GM19328 (cell line): Measurements from ENCODE around the gene OR6S1.
"Not testable (repeated sequence)": the region's sequence is repeated elsewhere in the genome, so short reads cannot be mapped to it uniquely, and the experiment has no call there.

ENCODE experiments used
- ATAC-seq: cut with Tn5 transposase; IDR thresholded peaks from one replicate; pipeline ENCODE4 v1.9.1; 2021; ENCODE audit warnings: mild to moderate bottlenecking, moderate library complexity; ENCODE audit not compliant: unreplicated experiment

The OR6S1 gene

GRCh38 chr14:20631880-20632389 lies 9.6 kb downstream of the OR6S1 start:
- ATAC-seq, result no peak

DNA sequence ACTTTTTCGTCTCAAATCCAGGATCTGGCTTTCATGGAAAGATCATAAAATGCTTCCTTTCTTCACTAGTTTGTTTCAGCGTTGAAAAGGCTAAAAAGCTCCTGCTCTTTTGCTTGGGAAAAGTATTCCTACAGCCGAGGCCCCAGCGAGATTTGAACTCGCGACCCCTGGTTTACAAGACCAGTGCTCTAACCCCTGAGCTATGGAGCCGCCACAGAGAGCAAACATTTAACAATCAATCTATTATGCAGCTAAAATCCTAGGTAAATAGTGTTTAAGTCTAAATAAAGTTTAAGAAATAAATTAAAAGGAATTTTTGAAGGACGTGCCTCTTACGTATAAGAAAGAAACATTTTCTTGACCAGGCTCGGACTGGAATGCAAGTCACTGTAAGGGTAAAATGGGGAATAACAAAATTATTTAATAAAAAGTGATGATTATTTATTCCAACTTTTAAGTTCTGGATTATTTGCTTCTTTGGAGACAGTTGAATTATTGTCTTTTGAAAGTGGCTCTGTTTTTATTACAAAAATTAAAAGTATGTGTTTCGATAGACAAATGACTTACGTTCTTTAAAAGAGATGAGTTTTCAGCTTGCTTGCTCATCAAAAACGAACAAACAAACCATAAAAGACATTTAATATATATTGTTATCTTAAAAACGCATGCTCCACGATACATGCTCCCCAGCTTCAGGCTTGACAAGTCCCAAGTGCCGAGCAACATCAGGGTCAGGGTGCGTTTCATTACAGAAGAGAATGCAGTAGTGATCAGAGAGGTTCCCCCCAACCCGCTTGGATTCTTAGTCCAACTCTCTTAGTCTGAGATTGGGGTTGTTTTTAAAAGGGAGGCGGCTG lies 10.2 kb downstream of the OR6S1 start:
- no peak for ATAC-seq

GRCh38 chr14:20630340-20631022 lies 11.0 kb downstream of the OR6S1 start:
- no peak for ATAC-seq

GRCh38 chr14:20628063-20628854 lies 13.2 kb downstream of the OR6S1 start:
- no peak for ATAC-seq

GRCh38 chr14:20627346-20628027 lies 14.0 kb downstream of the OR6S1 start:
- ATAC-seq, result no peak

DNA sequence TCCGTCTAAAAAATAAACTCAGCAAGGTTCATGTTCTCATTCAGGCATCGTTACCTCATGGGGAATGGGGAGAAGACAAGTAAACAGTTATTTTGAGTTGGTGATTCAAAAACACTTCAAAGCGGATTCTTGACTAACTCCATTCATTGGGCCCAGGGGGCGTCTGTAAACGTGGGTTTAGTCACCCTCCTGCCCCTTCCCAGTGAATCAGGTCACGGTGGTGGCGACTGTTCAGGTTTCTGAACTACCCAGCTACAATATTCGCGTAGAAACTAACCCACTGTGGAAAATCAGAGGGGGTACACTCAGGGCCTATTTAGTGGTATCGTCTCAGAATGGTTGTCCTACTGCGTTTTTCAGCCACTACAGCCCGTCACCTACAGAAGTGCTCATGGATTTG lies 15.2 kb downstream of the OR6S1 start:
- no peak for ATAC-seq

DNA sequence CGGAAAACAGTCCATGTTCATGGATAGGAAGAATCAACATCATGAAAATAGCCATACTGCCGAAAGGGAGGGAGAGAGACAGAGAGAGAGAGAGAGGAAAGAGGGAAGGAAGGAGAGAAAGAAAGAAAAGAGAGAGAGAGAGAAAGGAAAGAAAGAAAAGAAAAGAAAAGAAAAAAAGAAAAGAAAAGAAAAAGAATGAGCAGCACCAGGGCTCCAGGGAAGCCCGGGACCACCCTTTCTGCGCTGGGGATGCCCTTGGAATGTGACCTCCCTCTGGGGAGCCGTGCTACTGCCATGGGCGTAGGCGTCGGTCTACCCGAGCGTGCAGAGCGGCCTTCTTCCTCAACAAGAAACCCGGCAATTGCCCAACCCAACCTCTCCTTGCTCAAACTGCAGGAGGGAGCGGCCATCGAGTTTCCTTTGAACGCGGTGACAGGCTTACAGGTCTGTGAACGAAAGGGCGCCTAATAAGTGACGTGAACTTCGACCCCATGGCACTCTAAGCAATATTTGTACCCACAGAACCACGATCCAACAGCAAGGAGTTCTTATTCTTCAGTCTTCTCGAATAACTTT lies 16.9 kb downstream of the OR6S1 start:
- ATAC-seq, result peak; percentile 61

- no peak for ATAC-seq
These were observed 17.7 kb downstream of the OR6S1 start for GRCh38 chr14:20623798-20624197.

DNA sequence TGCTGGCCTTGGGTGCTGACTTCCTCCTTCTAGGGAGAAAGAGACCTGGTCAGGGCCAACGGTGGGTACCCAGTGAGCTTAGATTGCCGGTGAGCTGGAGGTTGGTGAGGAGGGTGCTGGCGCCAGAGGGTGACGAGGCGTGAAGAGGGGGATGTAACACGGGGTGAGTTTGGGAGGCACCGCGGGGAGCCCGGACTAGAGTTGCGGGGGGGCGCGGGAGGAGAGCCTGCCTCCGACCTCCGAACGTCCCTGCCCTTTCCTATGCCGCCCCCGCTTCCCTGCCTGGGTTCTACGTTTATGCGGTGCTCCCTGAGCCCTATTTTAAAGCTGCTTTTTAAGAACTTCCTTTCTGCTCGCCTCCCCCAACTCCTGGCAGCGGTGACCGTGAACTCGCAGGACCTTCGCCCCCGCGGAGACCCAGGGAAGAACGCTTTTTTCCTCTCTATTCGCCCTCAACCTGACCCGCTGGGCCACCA lies 18.6 kb downstream of the OR6S1 start:
- no peak for ATAC-seq

GRCh38 chr14:20620798-20621478 lies 20.6 kb downstream of the OR6S1 start:
- no peak for ATAC-seq

- ATAC-seq, result not testable (repeated sequence)
These were observed 21.8 kb downstream of the OR6S1 start for GRCh38 chr14:20619688-20620087.

GRCh38 chr14:20618271-20618749 lies 23.2 kb downstream of the OR6S1 start:
- ATAC-seq, result no peak

DNA sequence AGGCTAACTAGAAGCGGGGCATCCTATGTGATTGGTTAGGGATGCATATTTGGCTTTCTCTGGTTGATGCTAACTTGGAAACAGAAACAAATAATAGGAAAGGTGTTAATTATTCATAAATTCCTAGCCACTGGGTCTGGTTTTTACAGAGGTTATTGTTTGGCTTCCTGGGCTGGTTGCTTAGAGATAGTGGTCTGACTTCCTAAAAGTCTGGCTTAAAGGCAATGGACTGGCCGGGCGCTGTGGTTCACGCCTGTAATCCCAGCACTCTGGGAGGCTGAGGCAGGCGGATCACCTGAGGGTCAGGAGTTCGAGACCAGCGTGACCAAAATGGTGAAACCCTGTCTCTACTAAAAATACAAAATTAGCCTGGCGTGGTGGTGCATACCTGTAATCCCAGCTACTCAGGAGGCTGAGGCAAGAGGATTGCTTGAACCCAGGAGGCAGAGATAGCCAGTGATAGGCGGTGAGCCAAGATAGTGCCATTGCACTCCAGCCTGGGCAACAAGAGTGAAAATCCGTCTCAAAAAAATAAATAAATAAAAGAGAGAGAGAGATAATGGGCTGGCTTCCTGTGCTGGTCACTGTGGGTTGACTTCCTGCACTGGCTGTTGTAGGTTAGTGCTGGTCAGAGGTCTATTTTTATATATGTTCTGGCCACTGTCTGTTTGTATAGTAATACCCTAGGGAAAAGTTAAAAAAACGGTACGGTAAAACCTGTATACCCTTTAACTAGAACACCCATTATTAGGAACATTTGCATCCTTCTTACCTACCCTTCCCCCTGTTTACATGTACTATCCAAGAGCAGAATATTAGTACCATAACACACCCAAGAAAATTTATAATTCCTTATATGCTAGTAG lies 24.1 kb downstream of the OR6S1 start:
- no peak for ATAC-seq

DNA sequence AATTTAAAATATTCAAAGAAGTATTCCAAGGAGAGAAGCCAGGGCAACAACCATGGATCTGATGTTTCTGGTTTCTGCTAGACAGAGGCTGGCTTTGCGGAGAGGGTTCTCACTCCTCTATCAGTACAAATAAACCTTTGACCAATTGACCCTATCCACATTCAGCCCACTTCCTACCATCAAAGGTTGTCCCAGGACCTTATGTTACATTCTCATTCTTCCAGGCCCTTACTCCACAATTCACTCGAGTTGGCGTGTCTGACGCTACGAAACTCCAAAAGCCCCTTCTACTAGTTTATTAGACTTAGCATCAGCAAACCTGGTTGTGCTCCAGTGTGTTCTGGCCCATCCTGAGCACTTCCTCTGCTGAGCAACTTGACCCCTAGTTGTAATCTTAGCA lies 25.5 kb downstream of the OR6S1 start:
- ATAC-seq, result no peak

- no peak for ATAC-seq
These were observed 27.3 kb downstream of the OR6S1 start for GRCh38 chr14:20614038-20614840.

- peak; percentile 69 for ATAC-seq
These were observed 28.1 kb downstream of the OR6S1 start for GRCh38 chr14:20613094-20614037.

DNA sequence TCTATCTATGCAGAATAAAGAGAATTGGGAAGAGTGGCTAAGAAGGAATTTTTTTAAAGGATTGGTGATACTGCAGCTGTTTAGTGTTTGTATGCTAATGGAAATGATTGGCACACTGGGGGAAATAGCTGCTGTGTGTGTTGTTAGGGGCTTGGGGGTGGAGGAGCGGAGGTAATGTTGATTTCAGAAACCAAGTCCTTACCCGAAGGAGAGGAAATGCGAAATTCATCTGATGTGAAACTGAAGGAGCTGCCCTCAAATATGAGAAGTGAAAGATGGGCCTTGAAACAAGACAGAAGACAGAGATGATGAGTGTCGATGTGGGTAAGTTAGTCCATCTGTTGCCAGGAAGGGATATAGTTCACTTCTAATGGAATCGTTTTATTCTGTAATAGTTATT lies 29.1 kb downstream of the OR6S1 start:
- no peak for ATAC-seq
